Left cardiac atrium (tissue), 4 donors: ENCODE results near the gene DLAT. TPM values are rescaled to one million over a fixed set of nuclear protein-coding genes. Genes with fewer than 3 reads are reported as not detected.
"Not testable (repeated sequence)": the region's sequence is repeated elsewhere in the genome, so short reads cannot be mapped to it uniquely, and the experiment has no call there.

Experiments
- ATAC-seq, 2 donors: fragments of 200-7000 bp; cut with Tn5 transposase; one replicate each; pipeline ENCODE4 v1.9.1; 2020; ENCODE audit warnings: mild to moderate bottlenecking in 2 of 2, moderate library complexity in 2 of 2
- DNase-seq: peaks from one replicate; pipeline ENCODE4 v3.0.0-alpha.2; 2020
- intact Hi-C, 2 donors: fragments of 100-400 bp; cut with DNase I; formaldehyde crosslinking; loops; one replicate each; pipeline versions ENCODE4 v1.14.1 to v1.15.1; 2022 to 2023
- long read RNA-seq: library from polyadenylated mRNA; unstranded; transcript quantifications from one replicate; pipeline ENCODE4 v2.0.0, GENCODE V29; 2021
- total RNA-seq, 2 donors: library from RNA; stranded (reverse); fragmentation: NEBNext Ultra II Directional; extraction: Animal tissue kit (Norgen Biotek cat#: 25700); gene quantifications; one replicate each; pipeline ENCODE4 v1.2.1, GENCODE V29; 2021
- donor health status: DM: no; HTN: yes; CAD: no.
- donor health status: DM: no; HTN: yes; CAD: no; lungs with severe emphysema.
- donor health status: DM: yes; HTN: yes; CAD: no.
- donor health status: Dilated cardiomyopathy.

DLAT gene
- 100 to 1,000 TPM in 1 of 2 donors, 10 to 100 TPM in 1; 98.7 to 130 TPM for total RNA-seq
- long read RNA-seq, full-length matches to known transcripts, result 125 of 144 reads
- long read RNA-seq, partial matches to known transcripts, result 13 of 144 reads
- long read RNA-seq, other reads (novel, unspliced or antisense), result 6 of 144 reads

DNA sequence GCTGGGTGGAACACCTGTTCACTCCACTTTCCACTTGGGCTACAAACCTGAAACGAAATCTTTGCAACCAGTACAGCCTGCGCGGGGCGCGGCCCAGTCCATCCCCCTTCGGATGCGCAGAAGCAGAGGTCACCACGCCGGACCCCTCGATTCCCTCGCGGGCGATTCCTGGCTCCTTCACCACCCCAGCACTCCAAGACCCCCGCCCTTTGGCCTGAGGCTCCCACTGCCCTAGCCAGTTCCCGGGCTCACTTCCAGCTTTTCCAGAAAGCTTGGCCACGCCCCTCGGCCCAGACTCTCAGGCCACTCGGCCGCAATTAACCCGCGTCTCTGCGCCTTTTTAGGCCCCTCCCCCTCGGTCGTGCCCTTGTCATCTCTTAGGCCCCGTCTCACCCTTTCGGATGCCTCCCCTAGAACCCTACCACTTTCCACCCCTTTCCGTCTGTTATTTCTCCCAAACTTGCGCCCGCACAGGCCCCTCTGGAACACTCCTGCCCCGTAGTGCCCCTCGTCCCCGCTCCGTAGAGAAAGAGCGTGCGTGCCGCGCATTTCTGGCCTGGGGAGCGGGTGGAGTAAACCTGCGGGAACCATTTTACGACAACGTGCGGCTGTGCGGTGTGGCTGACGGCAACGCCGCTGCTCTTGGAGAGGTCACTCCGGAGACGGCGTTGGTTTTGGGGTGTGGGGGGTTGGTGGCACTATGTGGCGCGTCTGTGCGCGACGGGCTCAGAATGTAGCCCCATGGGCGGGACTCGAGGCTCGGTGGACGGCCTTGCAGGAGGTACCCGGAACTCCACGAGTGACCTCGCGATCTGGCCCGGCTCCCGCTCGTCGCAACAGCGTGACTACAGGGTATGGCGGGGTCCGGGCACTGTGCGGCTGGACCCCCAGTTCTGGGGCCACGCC, at the start of gene DLAT:
DLAT (plus strand) TSS at position 636 of the 906 bp plus-strand sequence; CDS start at position 701, 65 bp downstream.
- ATAC-seq, result peak; percentile 93 to 95
- intact Hi-C loops, result no loop called here
- peak; percentile 92 for DNase-seq

DNA sequence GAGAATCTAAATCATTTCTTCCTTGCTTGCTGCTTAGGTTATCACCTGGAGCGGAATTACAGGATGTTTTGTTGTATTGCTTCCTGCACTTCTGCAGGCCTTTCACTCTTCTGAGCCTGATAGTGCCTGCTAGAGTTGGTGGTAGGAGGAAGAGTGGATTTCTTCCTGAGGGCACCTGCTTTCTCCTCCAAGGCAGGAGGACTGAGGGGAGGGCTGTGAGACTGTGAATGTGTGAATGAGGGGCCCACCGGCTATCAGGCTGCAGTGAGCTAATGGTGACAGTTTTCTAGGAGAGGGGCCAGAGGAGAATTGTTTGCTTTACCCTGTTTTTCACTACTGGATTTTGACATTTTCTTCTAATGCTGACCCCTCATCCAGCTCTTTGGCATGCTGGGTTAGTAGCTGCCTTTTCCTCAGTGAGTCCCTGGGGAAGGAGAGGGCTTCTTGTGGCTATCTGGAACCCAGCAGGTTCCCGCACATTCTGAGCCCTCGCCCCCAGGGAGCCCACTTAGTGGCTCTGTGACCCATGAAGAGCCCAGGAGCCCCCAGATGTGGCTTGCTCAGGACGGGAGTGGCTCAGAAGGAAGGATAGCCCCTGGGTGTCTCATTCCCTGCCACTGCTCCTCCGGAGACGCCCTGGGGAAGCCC, 49.0 kb upstream of the DLAT start:
- DNase-seq (no peak), ATAC-seq (no peak)
- intact Hi-C loops, result loop anchor here (5.0 to 10.0 kb wide), 3 partner anchors 34 to 101 kb away; partner anchors contain the start of genes ALG9 (in 1 of the 2), CFAP68 (in 1 of the 2), DIXDC1 (in 1 of the 2) and FDXACB1 (in 1 of the 2)

DNA sequence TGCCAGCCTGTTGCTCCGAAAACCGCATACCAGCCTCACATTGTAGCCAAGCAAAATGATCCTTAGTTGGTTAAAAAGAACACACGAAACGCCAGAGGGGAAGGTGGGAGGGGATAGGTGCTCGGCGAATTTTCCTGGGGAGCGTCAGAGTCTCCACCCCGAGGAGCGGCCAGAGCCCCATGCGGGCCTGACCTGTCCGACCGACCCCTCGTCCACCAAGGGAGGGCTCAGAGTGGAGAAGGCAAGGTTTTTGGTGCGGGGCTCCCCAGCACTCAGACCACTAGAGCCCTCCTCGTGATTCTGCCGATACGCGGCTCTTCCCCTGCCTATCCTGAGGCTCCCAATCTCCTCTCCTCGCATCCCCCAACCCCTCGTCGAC, 48.5 kb upstream of the DLAT start:
- ATAC-seq (peak; percentile 51 to 55), DNase-seq (peak; percentile 45)
- intact Hi-C loops, result loop anchor here (5.0 to 10.0 kb wide), 3 partner anchors 34 to 102 kb away; partner anchors contain the start of genes ALG9 (in 1 of the 2), CFAP68 (in 1 of the 2), DIXDC1 (in 1 of the 2) and FDXACB1 (in 1 of the 2)

DNA sequence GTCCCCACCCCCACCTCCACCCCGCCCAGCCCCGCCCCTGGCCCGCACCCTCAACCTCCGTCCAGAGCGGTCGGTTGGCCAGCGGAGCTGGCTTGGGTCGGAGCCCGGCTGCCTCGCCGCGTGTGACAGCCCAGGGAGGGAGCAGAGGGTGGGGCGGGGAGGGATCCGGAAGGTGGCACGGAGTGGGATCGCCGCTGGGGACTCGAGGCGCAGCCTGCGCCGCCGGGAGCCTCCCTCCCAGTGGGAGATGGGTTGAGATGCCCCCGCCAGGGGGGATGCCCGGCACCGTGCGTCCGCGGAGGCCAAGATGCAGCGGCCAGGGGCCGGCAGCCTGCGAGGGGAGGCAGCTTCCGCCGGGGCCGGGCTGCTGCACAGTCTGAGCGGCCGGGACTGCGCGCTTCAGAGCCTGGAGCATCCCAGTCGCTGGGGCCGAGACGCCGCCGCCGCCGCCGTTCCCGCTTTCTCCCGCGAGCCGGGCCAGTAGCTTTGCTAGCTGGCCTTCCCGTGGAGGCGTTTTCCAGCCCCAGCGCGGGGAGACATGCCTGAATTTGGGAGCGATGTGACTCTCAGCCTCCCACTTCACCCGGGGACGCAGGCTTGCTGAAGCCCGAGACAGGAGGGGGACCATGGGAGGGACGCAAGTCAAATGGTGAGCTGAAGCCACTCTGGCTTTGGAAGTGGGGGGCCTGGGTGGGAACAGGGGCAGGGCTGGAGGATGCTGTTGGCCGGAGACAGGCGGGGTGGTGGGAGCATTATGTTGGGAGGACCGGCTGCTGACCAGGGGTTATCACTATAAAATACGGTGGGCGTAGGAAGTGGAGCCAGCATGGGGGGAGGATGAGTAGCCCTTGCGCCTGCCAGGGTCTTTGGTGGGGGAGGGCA, 47.8 kb upstream of the DLAT start:
- ATAC-seq (peak; percentile 84 to 88), DNase-seq (peak; percentile 76)
- intact Hi-C loops, result loop anchor here (5.0 to 10.0 kb wide), 3 partner anchors 35 to 103 kb away; partner anchors contain the start of genes ALG9 (in 1 of the 2), CFAP68 (in 1 of the 2), DIXDC1 (in 1 of the 2) and FDXACB1 (in 1 of the 2)

DNA sequence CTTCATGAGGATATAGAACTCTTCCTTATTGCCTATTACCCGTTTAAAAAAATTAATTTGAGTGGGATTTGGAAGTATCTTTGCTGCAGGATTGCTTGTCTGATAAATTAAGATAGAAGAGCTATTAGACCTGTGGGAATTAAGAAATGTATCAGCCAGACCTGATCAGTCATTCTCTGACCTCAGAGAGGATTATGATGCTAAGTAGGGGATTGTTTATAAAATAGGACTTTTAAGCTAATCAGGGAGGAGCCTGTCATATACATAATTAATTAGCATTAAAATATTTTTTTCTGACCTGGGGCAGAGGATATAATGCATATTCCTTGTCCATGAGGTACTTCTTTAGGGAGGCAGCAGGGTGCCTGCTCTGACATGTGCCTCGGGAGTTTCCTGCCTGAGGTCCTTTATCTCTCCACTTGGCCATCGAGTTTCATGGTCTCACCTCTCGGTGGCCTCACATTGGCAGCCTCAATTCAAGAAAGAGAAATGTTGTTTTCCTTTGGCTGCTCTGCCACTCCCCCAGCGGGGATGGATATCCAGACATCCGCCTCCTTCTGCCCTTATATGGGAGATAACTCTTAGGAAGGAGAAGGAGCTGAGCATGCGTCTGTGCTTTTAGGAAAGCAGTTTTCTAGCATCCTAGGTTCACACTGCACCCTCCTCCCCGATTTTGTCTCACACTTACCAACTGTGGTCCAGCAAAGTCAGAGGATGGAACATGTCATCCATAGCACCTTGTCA, 47.0 kb upstream of the DLAT start:
- DNase-seq (peak; percentile 73), ATAC-seq (peak; percentile 72 to 75)
- intact Hi-C loops, result loop anchor here (5.0 to 10.0 kb wide), 3 partner anchors 36 to 103 kb away; partner anchors contain the start of genes ALG9 (in 1 of the 2), CFAP68 (in 1 of the 2), DIXDC1 (in 1 of the 2) and FDXACB1 (in 1 of the 2)

DNA sequence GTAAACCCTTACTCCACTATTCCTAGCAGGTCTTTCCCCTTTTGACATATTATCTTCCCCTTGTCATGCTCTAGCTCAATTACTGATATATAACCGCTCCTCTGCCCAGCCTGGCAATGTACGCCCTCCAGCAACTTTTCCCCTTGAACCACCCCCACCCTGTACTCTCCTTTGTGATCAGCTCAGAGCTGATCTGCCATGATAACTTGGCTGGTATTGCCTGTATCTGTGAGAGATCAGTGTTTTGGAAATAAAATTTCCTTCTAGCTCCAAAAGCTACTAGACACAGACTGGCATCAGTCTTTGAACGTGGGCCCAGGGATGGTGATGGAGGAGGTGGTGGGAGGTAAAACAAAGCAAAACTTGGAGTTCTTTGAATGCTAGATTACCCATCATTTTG, 45.1 kb upstream of the DLAT start:
- no peak for DNase-seq
- intact Hi-C loops, result loop anchor here in 1 of 2 donors (5.0 kb wide), 1 partner anchor 48 kb away; no protein-coding TSS in a partner anchor
- ATAC-seq, result no peak

DNA sequence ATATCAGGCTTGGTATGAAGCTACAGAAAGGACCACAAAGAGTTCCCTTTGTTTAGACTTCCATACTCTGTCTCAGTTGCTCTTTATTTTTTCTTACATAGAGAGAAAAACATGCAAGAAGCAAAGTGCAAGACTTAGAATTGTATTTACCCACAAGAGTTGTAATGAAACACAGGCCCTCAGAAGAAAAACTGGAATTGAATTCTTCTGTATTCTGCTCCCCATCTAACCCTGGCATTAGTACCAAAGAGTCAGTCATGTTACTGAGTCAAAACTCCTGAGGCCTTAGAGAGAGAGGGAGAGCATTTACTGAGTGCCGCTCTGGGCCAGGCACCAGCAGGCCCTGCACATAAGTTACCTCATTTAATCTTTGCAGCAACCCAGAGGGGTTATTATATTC, 43.9 kb upstream of the DLAT start:
- ATAC-seq (no peak), DNase-seq (no peak)
- intact Hi-C loops, result loop anchor here in 1 of 2 donors (5.0 kb wide), 1 partner anchor 49 kb away; no protein-coding TSS in a partner anchor

DNA sequence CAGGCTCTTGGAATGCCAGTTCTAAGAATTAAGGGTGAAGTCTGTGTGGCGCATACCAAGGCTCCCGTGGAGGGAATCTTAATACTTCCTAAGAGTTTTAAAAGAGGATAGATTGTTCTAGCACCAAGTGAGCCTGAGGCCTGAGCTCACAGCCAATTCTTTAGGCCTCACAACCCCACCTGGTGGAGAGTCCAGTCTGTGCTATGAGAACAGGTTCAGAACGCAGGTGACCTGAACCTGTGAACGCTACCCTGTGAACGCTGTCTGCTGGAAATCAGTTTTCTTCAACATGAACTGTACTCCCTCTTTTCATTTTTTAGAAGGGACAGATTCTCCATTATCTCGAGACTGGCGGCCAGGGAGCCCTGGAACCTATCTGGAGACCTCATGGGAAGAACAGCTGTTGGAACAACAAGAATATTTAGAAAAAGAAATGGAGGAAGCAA, 43.2 kb upstream of the DLAT start:
- DNase-seq, result peak; percentile 60
- peak in 1 of 2 donors; percentile 33 for ATAC-seq
- intact Hi-C loops, result loop anchor here (2.0 to 5.0 kb wide), 2 partner anchors 50 to 103 kb away; partner anchors contain the start of genes CFAP68 (in 1 of the 2) and FDXACB1 (in 1 of the 2)

DNA sequence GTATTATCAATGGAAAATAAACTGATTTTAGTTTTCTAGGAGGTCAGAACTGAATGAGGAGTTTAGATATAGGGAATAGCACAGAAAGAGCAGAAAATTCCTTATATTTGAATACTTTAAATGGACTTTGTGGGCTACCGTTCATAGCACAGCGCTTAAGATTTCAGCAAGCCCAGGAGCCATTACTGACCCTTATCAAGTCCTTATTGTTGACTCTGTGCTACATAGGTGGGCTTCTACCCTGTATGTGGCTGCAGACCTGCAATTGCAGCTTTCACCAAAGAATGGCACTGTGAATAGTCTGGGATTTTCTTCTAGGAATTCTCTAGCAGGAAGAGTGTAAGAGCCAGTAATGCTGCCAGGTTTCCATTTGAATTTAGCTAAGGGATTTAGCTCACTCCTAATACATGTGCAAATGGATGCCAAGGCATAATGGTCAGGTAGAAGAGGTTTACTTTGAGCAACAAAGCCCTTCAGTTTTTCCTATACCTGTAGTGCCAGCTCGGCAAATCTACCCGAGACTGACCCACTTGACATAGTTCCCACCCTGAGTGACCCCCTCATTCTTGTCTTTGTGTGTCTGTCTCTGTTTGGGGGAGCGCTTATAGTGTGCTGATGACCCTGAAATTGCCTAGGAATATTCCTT, 42.5 kb upstream of the DLAT start:
- no peak for DNase-seq
- ATAC-seq, result no peak
- intact Hi-C loops, result loop anchor here (2.0 to 5.0 kb wide), 2 partner anchors 50 to 104 kb away; partner anchors contain the start of genes CFAP68 (in 1 of the 2) and FDXACB1 (in 1 of the 2)

DNA sequence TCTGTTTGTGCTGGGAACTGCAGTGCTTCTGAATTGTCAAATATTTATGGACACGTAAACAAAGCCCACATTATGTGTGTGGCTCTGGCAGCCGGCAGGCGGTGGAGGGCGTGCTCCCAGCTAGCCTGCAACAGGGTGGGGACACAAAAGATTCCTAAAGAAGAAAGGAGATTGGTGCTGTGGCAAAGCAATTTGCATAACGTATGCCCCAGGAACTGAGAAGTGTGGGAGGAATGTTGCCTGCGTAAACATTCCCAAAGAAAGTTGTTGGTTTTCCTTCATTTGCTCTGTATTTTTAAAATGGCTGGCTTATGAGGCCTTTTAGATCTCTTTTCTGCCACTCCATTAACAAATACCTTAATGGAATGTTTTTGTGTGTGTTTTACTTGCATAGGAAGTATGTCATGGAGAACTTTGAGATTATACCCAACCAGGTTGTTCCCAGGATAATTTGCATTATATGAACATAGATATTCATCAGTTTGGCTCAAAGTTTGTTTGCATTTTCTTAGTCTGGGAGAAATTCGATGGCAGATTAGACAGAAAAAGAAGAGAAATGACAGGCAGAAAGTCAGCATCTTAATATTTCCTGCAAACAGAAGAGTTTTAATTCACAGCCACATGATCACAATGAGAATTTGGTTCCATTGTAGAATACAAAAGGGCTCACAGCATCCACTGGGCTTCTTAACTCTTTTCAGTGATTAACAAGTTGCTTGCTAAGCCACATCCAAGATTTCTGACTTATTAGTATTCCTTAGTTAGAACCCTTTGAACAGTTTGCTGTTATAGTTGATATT, 41.8 kb upstream of the DLAT start:
- DNase-seq (peak; percentile 27), ATAC-seq (peak in 1 of 2 donors; percentile 9)
- intact Hi-C loops, result loop anchor here (2.0 to 5.0 kb wide), 2 partner anchors 51 to 105 kb away; partner anchors contain the start of genes CFAP68 (in 1 of the 2) and FDXACB1 (in 1 of the 2)

DNA sequence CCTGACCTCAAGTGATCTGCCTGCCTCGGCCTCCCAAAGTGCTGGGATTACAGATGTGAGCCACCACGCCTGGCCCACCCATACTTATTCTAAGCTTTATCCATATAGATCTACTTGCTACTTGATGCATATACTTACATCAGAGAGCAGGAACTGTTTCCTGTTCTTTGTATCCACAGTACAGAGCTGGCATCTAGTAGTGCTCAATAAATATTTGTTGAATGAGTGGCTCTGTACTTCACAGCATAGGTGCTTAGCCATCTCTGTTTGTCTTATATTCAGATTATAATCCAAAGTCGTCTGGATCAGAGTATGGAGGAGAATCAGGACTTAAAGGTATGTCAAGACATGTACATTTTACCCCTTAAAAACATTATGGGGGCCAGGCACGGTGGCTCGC, 38.6 kb upstream of the DLAT start:
- DNase-seq (no peak), ATAC-seq (no peak)
- intact Hi-C loops, result no loop called here

DNA sequence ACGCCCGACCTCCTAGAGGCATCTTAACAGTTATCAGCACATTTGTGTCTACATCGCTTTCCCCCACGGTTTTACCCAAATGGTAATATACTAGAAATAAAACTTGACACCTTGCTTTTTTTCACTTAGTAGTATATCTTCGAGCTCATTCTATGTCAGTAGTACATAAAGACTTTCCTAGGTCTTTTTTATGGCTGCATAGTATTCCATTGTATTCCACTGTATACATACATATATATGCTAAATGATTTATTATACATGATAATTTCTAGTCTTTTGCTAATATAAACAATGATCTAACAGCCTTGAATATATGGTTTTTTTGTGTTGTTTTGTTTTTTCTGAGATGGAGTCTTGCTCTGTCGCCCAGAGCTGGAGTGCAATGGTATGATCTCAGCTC, 34.8 kb upstream of the DLAT start:
- DNase-seq (no peak), ATAC-seq (no peak)
- intact Hi-C loops, result no loop called here

DNA sequence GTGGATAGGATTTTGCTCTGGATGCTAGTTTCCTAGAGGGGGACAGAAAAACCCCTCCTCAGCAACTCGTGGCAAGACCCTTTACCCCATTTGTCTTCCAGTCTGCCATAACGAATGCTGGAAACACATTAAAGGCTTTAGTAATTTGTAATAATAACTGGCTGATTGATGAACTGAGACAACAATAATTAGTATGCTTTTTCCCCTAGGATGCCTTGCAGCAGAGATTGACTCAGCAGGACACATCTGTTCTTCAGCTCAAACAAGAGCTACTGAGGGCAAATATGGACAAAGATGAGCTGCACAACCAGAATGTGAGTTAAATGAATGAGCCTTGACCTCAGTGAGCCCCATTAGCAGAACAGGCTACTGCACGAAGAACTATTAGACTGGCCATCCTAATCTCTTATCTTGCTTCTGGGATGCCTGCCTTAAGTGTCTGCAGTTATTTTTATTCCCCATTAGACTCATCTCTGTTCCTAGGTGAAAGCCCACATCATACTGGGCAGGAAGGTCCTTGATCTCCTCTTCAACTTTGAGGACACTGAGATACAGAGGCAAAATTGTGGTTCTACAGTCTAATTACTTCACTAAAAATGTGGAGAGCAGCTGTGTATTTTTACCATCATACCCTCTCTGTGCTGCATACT, 32.9 kb upstream of the DLAT start:
- intact Hi-C loops, result no loop called here
- ATAC-seq (peak; percentile 79 to 81), DNase-seq (no peak)

DNA sequence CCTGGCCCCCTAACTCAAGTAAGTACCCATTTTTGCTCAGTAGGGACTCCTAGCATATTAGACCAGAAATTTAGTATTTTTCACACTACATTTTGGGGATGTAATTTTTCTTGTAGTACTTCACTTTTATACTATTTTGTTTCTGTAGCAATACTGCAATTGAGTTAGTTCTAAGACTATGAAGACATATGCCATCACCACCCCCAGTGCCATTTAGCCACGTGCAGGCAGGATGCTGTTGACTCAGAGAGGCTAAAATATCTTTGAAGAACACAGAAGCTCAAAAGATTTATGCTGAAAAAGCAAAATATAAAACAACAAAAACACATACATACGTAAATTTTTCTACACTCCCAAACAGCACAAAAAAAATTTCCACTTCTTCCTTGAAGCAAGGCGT, 29.1 kb upstream of the DLAT start:
- ATAC-seq (no peak), DNase-seq (no peak)
- intact Hi-C loops, result no loop called here

DNA sequence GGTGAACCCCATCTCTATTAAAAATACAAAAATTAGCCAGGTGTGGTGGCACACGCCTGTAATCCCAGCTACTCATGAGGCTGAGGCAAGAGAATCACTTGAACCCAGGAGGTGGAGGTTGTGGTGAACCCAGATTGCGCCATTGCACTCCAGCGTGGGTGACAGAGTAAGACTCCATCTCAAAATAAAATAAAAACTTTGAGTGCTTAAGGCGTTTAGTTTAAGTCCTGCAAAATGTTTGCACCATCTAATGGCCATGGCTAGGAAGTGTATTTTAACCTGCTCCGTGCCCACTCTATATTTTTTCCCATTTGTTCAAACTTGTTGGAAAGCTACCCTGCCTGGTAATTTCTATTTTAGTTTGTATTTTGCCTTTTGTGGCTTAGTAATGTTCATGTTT, 28.5 kb upstream of the DLAT start:
- intact Hi-C loops, DNase-seq: not testable (repeated sequence)
- peak in 1 of 2 donors; percentile 67 for ATAC-seq
